IMR-90 (cell line): Measurements from ENCODE around the gene GRIK5. TPM values are rescaled to one million over a fixed set of nuclear protein-coding genes. Genes with fewer than 3 reads are reported as not detected.

Experiments
- ATAC-seq: fragments of 200-7000 bp; cut with Tn5 transposase; 2 replicates; pipeline ENCODE4 v1.9.1; 2020; ENCODE audit warnings: low read depth, mild to moderate bottlenecking, moderate library complexity
- BruUV-seq: library from RNA; stranded (reverse); fragments of 400-500 nt; replicated peaks from 2 replicates; lab custom pipeline; 2021; lab: Mats Ljungman, UMichigan
- CTCF ChIA-PET: fragments of 300-600 bp; formaldehyde crosslinking; extraction: SDS; loops from one replicate; lab custom pipeline; 2021; ENCODE audit warnings: antibody characterized with exemption; lab: Yijun Ruan, JAX
- POLR2A ChIA-PET: fragments of 300-600 bp; sonication (Branson Sonifier 250); formaldehyde crosslinking; loops from one replicate; lab custom pipeline; 2022; ENCODE audit warnings: antibody characterized with exemption; ENCODE audit not compliant: unreplicated experiment; lab: Charles Lee
- DNase-seq: peaks from one replicate; pipeline ENCODE4 v3.0.0; 2013
- H2AFZ ChIP-seq: replicated peaks from 2 replicates; pipeline ENCODE3; 2013; ENCODE audit warnings: low read length, mild to moderate bottlenecking; ENCODE audit not compliant: poor library complexity
- H2AK5ac ChIP-seq: 2 replicates; pipeline ENCODE4 v1.6.1; 2013; ENCODE audit warnings: low read depth, low read length, inconsistent platforms
- H2AK9ac ChIP-seq: replicated peaks from 2 replicates; pipeline ENCODE3; 2013; ENCODE audit warnings: mild to moderate bottlenecking, low read depth, low read length, moderate library complexity; ENCODE audit not compliant: poor library complexity
- H2BK120ac ChIP-seq: 2 replicates; pipeline ENCODE4 v1.6.1; 2013; ENCODE audit warnings: low read depth, low read length, inconsistent platforms
- H2BK15ac ChIP-seq: 3 replicates; pipeline ENCODE4 v1.6.1; 2013; ENCODE audit warnings: low read depth, low read length, inconsistent platforms
- H2BK20ac ChIP-seq: 2 replicates; pipeline ENCODE4 v1.6.1; 2013; ENCODE audit warnings: low read depth, mild to moderate bottlenecking, inconsistent platforms, low read length, moderate library complexity
- H2BK5ac ChIP-seq: 2 replicates; pipeline ENCODE4 v1.6.1; 2013; ENCODE audit warnings: mild to moderate bottlenecking, low read depth, low read length, inconsistent platforms; ENCODE audit not compliant: poor library complexity, severe bottlenecking
- H3K14ac ChIP-seq: replicated peaks from 2 replicates; pipeline ENCODE4 v1.6.1; 2013; ENCODE audit warnings: low read depth, low read length, inconsistent platforms
- H3K18ac ChIP-seq: 2 replicates; pipeline ENCODE4 v1.6.1; 2013; ENCODE audit warnings: low read depth, low read length, control low read depth
- H3K23ac ChIP-seq: 2 replicates; pipeline ENCODE4 v1.6.1; 2013; ENCODE audit warnings: low read depth, low read length, inconsistent platforms
- H3K27ac ChIP-seq: 2 replicates; pipeline ENCODE4 v1.5.1; 2013; ENCODE audit warnings: mild to moderate bottlenecking, control low read depth, low read length; ENCODE audit not compliant: insufficient read depth
- H3K27me3 ChIP-seq: 2 replicates; pipeline ENCODE4 v1.6.1; 2013; ENCODE audit warnings: low read length; ENCODE audit not compliant: control insufficient read depth, insufficient read depth
- H3K36me3 ChIP-seq: 2 replicates; pipeline ENCODE4 v1.6.1; 2013; ENCODE audit warnings: low read length, mixed read lengths; ENCODE audit not compliant: control insufficient read depth, insufficient read depth
- H3K4ac ChIP-seq: 2 replicates; pipeline ENCODE4 v1.6.1; 2013; ENCODE audit warnings: low read depth, low read length, inconsistent platforms
- H3K4me1 ChIP-seq: 2 replicates; pipeline ENCODE4 v1.6.1; 2013; ENCODE audit warnings: low read length, mixed read lengths; ENCODE audit not compliant: control insufficient read depth, insufficient read depth
- H3K4me2 ChIP-seq: 2 replicates; pipeline ENCODE4 v1.6.1; 2013; ENCODE audit warnings: low read depth, mild to moderate bottlenecking, control low read depth, low read length, moderate library complexity
- H3K4me3 ChIP-seq: 2 replicates; pipeline ENCODE4 v1.5.1; 2013; ENCODE audit warnings: low read depth, mild to moderate bottlenecking, control low read depth, low read length, moderate library complexity; ENCODE audit not compliant: insufficient read depth
- H3K56ac ChIP-seq: 2 replicates; pipeline ENCODE4 v1.6.1; 2013; ENCODE audit warnings: low read length, inconsistent platforms; ENCODE audit not compliant: insufficient read depth; ENCODE audit errors: extremely low read depth
- H3K79me1 ChIP-seq, 2 experiments: 2 replicates each; pipeline ENCODE4 v1.6.1; 2013; ENCODE audit warnings: low read length in 2 of 2, inconsistent platforms in 1 of 2, low read depth in 1 of 2
- H3K9ac ChIP-seq: 2 replicates; pipeline ENCODE4 v1.6.1; 2013; ENCODE audit warnings: low read depth, low read length, control low read depth
- H3K9me1 ChIP-seq: 2 replicates; pipeline ENCODE4 v1.6.1; 2013; ENCODE audit warnings: low read length, inconsistent platforms; ENCODE audit not compliant: insufficient read depth
- H3K9me3 ChIP-seq: 2 replicates; pipeline ENCODE4 v1.6.1; 2013; ENCODE audit warnings: low read length; ENCODE audit not compliant: control insufficient read depth, insufficient read depth
- H4K20me1 ChIP-seq: 2 replicates; pipeline ENCODE4 v1.6.1; 2013; ENCODE audit warnings: low read length, inconsistent platforms; ENCODE audit not compliant: insufficient read depth
- H4K5ac ChIP-seq: 2 replicates; pipeline ENCODE4 v1.6.1; 2013; ENCODE audit warnings: mild to moderate bottlenecking, low read depth, low read length, control low read depth
- H4K8ac ChIP-seq, 2 experiments: 2 replicates each; pipeline ENCODE4 v1.6.1; 2013; ENCODE audit warnings: low read depth in 2 of 2, low read length in 2 of 2, control low read depth in 1 of 2, inconsistent platforms in 1 of 2
- H4K91ac ChIP-seq: 2 replicates; pipeline ENCODE4 v1.6.1; 2013; ENCODE audit warnings: low read depth, low read length, inconsistent platforms; ENCODE audit not compliant: insufficient read depth
- BHLHE40 ChIP-seq: fragments of 150-350 bp; IDR thresholded peaks from 2 replicates; pipeline ENCODE4 v1.6.1; 2016; ENCODE audit warnings: mild to moderate bottlenecking, low read depth, low read length
- RAD21 ChIP-seq: IDR thresholded peaks from 2 replicates; pipeline ENCODE4 v1.6.1; 2012; ENCODE audit warnings: low read length, improper control_type of control experiment
- SMC3 ChIP-seq: fragments of 150-350 bp; IDR thresholded peaks from 2 replicates; pipeline ENCODE4 v1.6.1; 2016; ENCODE audit warnings: low read depth, mild to moderate bottlenecking, antibody characterized with exemption, low read length, moderate library complexity
- WGBS, 2 experiments: methylation state at CpG; one replicate each; pipeline versions ENCODE4 v1.1.5 to v1.1.7; 2013; ENCODE audit warnings: missing lambda C conversion rate in 2 of 2; ENCODE audit not compliant: insufficient read length in 1 of 2; ENCODE audit errors: extremely low coverage in 2 of 2; 5-methylcytosine and 5-hydroxymethylcytosine counted together
- dilution Hi-C: fragments of 300-500 bp; cut with HindIII; formaldehyde crosslinking; loops from one replicate; pipeline ENCODE4 v1.14.3; 2018; ENCODE audit warnings: low sequenced_read_pairs; ENCODE audit not compliant: unreplicated experiment
- in situ Hi-C: fragments of 300-500 bp; cut with MboI; formaldehyde crosslinking; loops from 3 replicates; pipeline ENCODE4 v1.14.3; 2019; ENCODE audit warnings: low sequenced_read_pairs, inconsistent platforms, mixed read lengths
- intact Hi-C: fragments of 100-400 bp; cut with micrococcal nuclease; formaldehyde crosslinking; loops from 2 replicates; pipeline ENCODE4 v1.10.0; 2022
- polyA plus RNA-seq, 3 experiments: library from polyadenylated mRNA; depleted of rRNA; stranded (reverse); fragments of >200 nt; gene quantifications; 2 replicates each; pipeline ENCODE4 v1.2.3, GENCODE V29; 2012; ENCODE audit warnings: low replicate concordance in 1 of 3
- total RNA-seq: library from RNA; depleted of rRNA; stranded (reverse); fragments of >200 nt; gene quantifications from 2 replicates; pipeline ENCODE4 v1.2.3, GENCODE V29; 2012

GRIK5 gene
- total and polyA plus RNA-seq, 2 of the 4 experiments (the other 2 are of a cell fraction): 0.10 TPM; not detected in 1

GRCh38 chr19:42093505-42093904 is 23.5 kb upstream of the GRIK5 start:
- Histone ChIP-seq H3K27me3 (no peaks in the 10 kb centered on the region; the same call in 1 of the 2 replicates), H3K4ac (no peak overlapping the region), H2AK9ac (no peak overlapping the region), H2BK120ac (no peak overlapping the region), H3K9me1 (peaks cover 2% of the 10 kb centered on the region; the same call in 1 of the 2 replicates), H3K18ac (no peak overlapping the region), H2BK20ac (no peak overlapping the region), H3K4me1 (peaks cover 8% of the 10 kb centered on the region), H2AFZ (no peak overlapping the region), H2BK15ac (no peak overlapping the region), H3K14ac (no peak overlapping the region), H3K56ac (no peak overlapping the region), H3K27ac (no peak overlapping the region), H2BK5ac (no peak overlapping the region), H3K9ac (no peak overlapping the region), H3K36me3 (no peaks in the 10 kb centered on the region), H3K4me2 (no peak overlapping the region), H4K91ac (no peak overlapping the region), H3K79me1 (peaks cover 0 to 1% of the 10 kb centered on the region in 2 experiments; a peak in 1 of 4 replicates), H2AK5ac (no peak overlapping the region), H4K8ac (no peak overlapping the region), H4K5ac (no peak overlapping the region), H3K4me3 (no peak overlapping the region), H4K20me1 (no peaks in the 10 kb centered on the region), H3K9me3 (no peaks in the 10 kb centered on the region), H3K23ac (no peak overlapping the region)
- dilution Hi-C loops (no loop called here), in situ Hi-C loops (no loop called here), intact Hi-C loops (no loop called here)
- no peak for DNase-seq
- ChIA-PET POLR2A (no interaction called here), CTCF (interaction anchor here (1.1 kb wide), 1 partner anchor 15 kb away, joined by 4 read pairs; no protein-coding TSS in a partner anchor)
- BruUV-seq: no TSS peak
- TF ChIP-seq BHLHE40 (no peak), SMC3 (no peak), RAD21 (no peak)
- WGBS, 2 experiments: no CpG with 5 or more reads among the region's 4 CpGs
- ATAC-seq: no peak
